IMR-90 (cell line): ENCODE results near the gene COQ8A. TPM values are rescaled to one million over a fixed set of nuclear protein-coding genes. Genes with fewer than 3 reads are reported as not detected.

ENCODE experiments used
- microRNA-seq, 2 experiments: library from miRNA; stranded (forward) in 1 of 2; unstranded in 1 of 2; fragments of 10-50 nt in 1 of 2; fragments of <30 nt in 1 of 2; gene quantifications in 1 of 2; microRNA quantifications in 1 of 2; one replicate each; pipeline versions ENCODE3 to v1.1.0; 2013 to 2020; ENCODE audit not compliant: insufficient read depth in 1 of 2, insufficient read length in 1 of 2, unreplicated experiment in 1 of 2
- polyA plus RNA-seq, 3 experiments: library from polyadenylated mRNA; depleted of rRNA; stranded (reverse); fragments of >200 nt; gene quantifications; 2 replicates each; pipeline ENCODE4 v1.2.3, GENCODE V29; 2012; ENCODE audit warnings: low replicate concordance in 1 of 3
- small RNA-seq, 5 experiments: library from RNA; depleted of rRNA; stranded (forward); fragments of <200 nt; gene quantifications; one replicate each; pipeline ENCODE3, GENCODE V24; 2012
- total RNA-seq: library from RNA; depleted of rRNA; stranded (reverse); fragments of >200 nt; gene quantifications from 2 replicates; pipeline ENCODE4 v1.2.3, GENCODE V29; 2012; rRNA removed

Gene COQ8A
- total and polyA plus RNA-seq, 2 of the 4 experiments (the other 2 are of a cell fraction), result 3.8 to 6.1 TPM

Small RNAs within 50 kb of the gene (microRNA-seq; reads per million reads assigned to microRNA genes)
- not detected for gene AL353689.1 (ENCODE audit: insufficient read depth, insufficient read length)

Small RNAs within 50 kb of the gene (small RNA-seq; reads per million reads assigned to genes)
- 0 reads per million in 5 experiments for gene AL353689.1

Other genes with a start within 250 kb of the COQ8A start
- gene ITPKB, start 201.0 kb upstream of the COQ8A start, total RNA-seq, result 0.72 and 0.83 TPM in 2 replicates
- gene ITPKB, start 201.0 kb upstream of the COQ8A start, polyA plus RNA-seq (2012; rRNA removed), result 1.3 and 1.4 TPM in 2 replicates
- gene PSEN2, start 69.7 kb upstream of the COQ8A start, total RNA-seq, result 20.0 and 24.4 TPM in 2 replicates
- 14.4 and 15.0 TPM in 2 replicates for gene PSEN2, start 69.7 kb upstream of the COQ8A start, polyA plus RNA-seq (2012; rRNA removed)